ES-I3 (cell line): ENCODE measurements around the gene ZNF785.
"Not testable (repeated sequence)": the region's sequence is repeated elsewhere in the genome, so short reads cannot be mapped to it uniquely, and the experiment has no call there.

Experiments used
- H3K36me3 ChIP-seq: 2 replicates; pipeline ENCODE4 v1.6.1; 2013; ENCODE audit warnings: mild to moderate bottlenecking, low read length, control low read depth, moderate library complexity; ENCODE audit not compliant: insufficient read depth
- H3K4me1 ChIP-seq: 2 replicates; pipeline ENCODE4 v1.6.1; 2013; ENCODE audit warnings: mild to moderate bottlenecking, control low read depth, low read length; ENCODE audit not compliant: insufficient read depth
- H3K9ac ChIP-seq: 2 replicates; pipeline ENCODE4 v1.6.1; 2013; ENCODE audit warnings: low read depth, mild to moderate bottlenecking, low read length, moderate library complexity
- H3K9me3 ChIP-seq: 2 replicates; pipeline ENCODE4 v1.6.1; 2013; ENCODE audit warnings: mild to moderate bottlenecking, low read length, moderate library complexity; ENCODE audit not compliant: control insufficient read depth, insufficient read depth

Gene ZNF785

DNA sequence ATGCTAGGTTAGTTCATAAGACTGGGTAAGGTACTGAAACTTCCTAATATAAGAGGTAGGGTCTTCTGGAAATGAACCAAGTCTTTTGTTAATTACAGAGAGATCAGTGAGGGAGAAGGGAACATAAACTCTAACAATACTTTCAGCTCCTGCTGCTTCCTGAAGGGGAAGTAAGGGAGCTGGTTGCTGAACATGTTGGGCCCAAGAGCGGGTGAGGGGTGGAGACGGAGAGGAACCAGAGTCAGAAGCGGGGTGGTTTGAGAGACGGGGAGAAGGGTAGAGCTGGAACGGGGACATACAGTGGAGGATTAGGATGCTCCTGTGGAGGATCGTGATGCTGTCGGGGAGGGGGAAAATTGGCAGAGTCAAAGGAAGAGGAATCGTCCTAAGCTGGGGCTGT, 39.4 kb downstream of the ZNF785 start:
- Histone ChIP-seq H3K9ac (no peak overlapping the region), H3K4me1 (peaks cover 34% of the 10 kb centered on the region)

DNA sequence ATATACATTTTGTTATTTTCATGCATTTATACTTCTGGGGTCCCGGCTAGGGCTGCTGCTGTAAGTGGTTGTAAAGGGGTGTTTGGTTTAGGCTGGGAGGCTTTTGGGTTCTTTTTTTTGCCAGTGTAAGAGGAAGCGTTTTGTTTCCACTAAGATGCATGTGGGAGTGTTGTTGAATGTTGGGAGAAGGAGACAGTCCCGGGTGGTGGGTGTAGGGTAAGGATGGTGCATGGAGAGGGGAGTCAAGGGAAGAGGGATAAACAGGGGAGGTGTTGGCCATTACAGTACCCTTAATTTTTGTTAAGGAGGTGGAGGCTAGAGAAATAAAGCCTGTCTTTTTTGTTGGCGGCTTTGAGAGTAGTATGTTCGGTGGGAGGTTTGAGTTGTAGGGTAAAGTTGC, 42.4 kb downstream of the ZNF785 start:
- H3K9ac ChIP-seq, result no peak overlapping the region
- no peaks in the 10 kb centered on the region for H3K9me3 ChIP-seq
- peaks cover 24% of the 10 kb centered on the region for H3K4me1 ChIP-seq
- no peaks in the 10 kb centered on the region for H3K36me3 ChIP-seq

More for the DNA sequence above, 39.4 kb downstream of the ZNF785 start:
- no peaks in the 10 kb centered on the region for H3K9me3 ChIP-seq
- H3K36me3 ChIP-seq, result no peaks in the 10 kb centered on the region

- Histone ChIP-seq H3K9ac (peak overlapping the region; percentile 22; the same call in 1 of the 2 replicates), H3K36me3 (no peaks in the 10 kb centered on the region), H3K4me1 (peaks cover 24% of the 10 kb centered on the region), H3K9me3 (no peaks in the 10 kb centered on the region)
Observed at GRCh38 chr16:30541502-30542329, 43.8 kb downstream of the ZNF785 start.

- peaks cover 24% of the 10 kb centered on the region for H3K4me1 ChIP-seq
- H3K36me3 ChIP-seq, H3K9me3 ChIP-seq, H3K9ac ChIP-seq: not testable (repeated sequence)
Observed at GRCh38 chr16:30540916-30541464, 44.5 kb downstream of the ZNF785 start.

DNA sequence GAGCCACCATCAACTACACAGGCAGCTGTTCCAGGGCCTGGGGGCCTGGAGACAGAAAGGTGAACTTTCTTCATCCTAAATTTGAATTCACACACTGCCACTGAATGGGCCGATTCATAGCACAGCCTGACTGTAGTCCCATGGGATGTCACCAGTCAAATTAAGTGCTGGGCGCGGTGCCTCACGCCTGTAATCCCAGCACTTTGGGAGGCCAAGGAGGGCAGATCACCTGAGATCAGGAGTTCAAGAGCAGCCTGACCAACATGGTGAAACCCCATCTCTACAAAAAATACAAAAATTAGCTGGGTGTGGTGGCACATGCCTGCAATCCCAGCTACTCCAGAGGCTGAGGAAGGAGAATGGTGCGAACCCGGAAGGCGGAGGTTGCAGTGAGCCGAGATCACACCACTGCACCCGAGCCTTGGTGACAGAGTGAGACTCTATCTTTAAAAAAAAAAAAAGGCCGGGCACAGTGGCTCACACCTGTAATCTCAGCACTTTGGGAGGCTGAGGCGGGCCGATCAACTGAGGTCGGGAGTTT, 45.4 kb downstream of the ZNF785 start:
- H3K4me1 ChIP-seq, result peaks cover 24% of the 10 kb centered on the region
- not testable (repeated sequence) for H3K36me3 ChIP-seq, H3K9ac ChIP-seq, H3K9me3 ChIP-seq

DNA sequence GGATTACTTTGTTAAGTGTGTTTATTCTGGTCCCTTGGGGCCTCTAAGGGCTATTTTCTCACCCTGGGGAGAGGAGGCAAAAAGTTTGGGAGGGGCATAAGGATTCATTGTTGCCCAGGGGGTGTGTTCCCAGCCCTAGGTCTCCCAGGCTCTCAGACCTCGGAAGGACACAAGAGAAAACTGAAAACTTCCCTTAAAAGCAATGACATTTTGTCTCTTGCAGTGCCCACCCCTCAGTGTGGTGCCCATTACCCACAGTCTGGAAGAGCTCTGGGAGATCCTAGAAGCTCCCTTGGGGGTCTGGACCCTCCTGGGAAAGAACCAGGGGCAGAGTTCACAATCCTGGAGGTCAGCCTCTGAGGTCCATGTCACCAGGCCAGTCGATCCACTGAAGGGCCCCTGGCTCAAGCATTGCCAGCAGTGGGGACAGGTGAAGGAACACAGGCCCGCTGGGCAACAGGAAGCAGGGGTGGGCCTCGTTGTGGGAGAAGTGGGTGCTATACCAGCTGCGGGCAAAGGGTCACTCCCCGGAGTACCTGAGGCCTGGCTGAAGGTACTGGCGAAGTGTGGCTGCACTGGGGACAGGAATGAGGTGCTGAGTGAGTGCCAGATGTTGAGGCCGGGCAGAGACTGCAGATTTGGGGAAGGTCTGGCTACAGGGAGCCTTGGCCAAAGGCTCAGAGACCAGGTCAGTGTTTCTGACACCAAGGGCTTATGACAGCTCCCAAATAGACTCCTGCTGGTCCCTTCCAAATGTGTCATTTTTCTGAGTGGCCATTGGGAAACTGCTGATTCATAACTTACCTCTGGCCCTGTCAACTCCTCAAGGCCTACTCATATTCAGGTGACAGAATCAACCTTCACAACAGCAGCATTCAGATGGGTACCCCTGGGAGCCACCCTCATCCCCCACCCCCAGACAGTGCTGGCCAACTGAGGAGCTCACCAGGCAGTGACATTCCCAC, 46.2 kb downstream of the ZNF785 start:
- no peaks in the 10 kb centered on the region for H3K9me3 ChIP-seq
- no peaks in the 10 kb centered on the region for H3K36me3 ChIP-seq
- no peak overlapping the region for H3K9ac ChIP-seq
- peaks cover 24% of the 10 kb centered on the region for H3K4me1 ChIP-seq

- H3K9ac ChIP-seq, result peak overlapping the region; percentile 90
- H3K4me1 ChIP-seq, H3K36me3 ChIP-seq, H3K9me3 ChIP-seq: not testable (repeated sequence)
Observed at GRCh38 chr16:30536391-30537024, 49.0 kb downstream of the ZNF785 start.

DNA sequence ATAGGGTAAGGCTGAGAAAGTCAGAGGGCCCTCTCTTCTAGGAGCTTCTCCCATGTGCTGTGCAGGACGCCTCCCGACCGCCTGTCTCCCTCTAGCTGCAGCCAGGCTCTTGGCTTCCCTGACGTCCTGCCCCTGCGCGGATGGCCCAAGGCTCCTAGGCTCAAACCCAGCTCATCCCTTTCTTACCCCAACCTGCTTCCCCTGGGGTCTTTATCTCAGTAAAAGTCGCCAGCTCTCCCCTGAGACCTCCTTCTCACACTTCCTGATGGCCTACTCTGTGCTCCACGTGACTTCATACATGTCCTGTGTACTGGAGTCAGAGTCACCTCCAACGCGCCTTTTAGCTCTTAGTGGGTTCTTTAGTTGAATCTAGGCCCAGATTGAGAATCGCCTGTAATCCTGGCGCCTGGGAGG, 49.7 kb downstream of the ZNF785 start:
- Histone ChIP-seq H3K36me3 (0 out of 2 replicates have a peak, but pooled peaks cover 2% of the 10 kb centered on the region), H3K4me1 (no peaks in the 10 kb centered on the region; the same call in 1 of the 2 replicates), H3K9ac (peak overlapping the region; percentile 90), H3K9me3 (no peaks in the 10 kb centered on the region)

GRCh38 chr16:30535106-30535776, 50.3 kb downstream of the ZNF785 start:
- H3K9me3 ChIP-seq, result no peaks in the 10 kb centered on the region
- H3K4me1 ChIP-seq, result no peaks in the 10 kb centered on the region; the same call in 1 of the 2 replicates
- H3K36me3 ChIP-seq, result 0 out of 2 replicates have a peak, but pooled peaks cover 3% of the 10 kb centered on the region
- H3K9ac ChIP-seq, result peak overlapping the region; percentile 90

DNA sequence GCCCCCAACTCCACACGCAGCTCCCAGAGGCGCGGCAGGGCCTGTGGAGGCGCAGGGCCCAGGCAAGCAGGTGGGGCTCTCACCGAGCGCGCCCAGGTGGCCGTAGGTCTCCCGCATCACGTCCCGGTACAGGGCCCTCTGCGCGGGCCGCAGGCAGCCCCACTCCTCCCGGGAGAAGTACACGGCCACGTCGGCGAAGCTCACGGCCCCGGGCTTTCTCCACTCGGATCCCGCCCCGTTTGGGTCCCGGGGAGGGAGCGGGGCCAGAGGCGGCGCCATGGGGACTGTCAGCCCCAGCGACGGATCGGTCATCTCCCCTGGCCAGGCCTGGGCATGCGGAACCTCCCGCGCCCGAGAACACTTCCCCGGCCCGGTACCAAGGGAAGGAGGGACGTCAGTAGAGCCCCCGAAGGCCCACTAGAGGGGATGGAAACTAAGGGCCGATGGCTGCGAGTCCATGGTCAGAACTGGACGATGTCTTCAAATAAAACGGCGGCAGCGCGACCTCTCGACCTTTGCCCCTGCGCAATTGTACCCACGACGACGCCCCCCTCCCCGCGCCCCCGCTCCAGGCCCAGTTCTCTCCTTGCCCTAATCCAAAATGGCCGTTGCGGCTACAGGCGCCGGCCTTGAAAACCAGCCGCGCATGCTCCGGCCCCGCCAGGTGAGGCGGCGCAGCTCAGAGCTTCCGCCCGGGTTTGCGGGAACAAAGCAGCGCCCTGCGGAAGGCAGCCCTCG, 51.0 kb downstream of the ZNF785 start, which contains the start of gene ZNF747:
TSS of gene ZNF747 (minus strand) at position 491 of the 738 bp plus-strand sequence. CDS start at position 312, 179 bp downstream.
- Histone ChIP-seq H3K9ac (peak within 1 kb of the TSS; percentile 90), H3K9me3 (no peaks in the 10 kb centered on the region), H3K36me3 (0 out of 2 replicates have a peak, but pooled peaks cover 3% of the 10 kb centered on the region), H3K4me1 (no peaks in the 10 kb centered on the region; the same call in 1 of the 2 replicates)

DNA sequence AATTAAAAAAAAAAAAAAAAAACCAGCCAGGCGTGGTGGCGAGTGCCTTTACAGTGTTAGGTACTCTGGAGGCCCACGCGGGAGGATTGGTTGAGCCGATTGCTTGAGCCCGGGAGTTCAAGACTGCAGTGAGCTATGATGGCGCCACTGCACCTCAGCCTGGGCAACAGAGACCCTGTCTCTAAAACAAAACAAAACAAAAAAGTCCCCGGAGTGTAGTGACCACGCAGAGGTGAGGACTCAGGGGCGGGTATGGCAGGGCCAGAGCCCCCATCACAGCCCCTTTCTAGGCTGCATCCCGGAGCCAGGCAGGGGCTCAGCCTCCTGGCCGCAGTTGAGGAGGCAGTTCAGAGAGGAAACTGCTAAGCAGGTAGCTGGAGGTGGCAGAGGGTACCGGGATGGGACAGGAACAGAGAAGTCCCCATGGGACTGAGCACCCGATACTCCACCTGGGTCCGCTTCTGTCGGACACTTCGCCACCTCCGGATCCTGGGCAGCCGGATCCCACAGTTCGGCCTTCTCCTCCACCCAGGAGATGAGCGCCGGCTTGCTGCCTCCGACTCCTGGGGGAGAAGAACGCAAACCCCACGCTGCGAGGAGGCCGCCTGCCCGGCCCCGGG, 51.6 kb downstream of the ZNF785 start:
- Histone ChIP-seq H3K9ac (peak overlapping the region; percentile 90), H3K9me3 (no peaks in the 10 kb centered on the region), H3K4me1 (no peaks in the 10 kb centered on the region; the same call in 1 of the 2 replicates)

GRCh38 chr16:30533146-30533522, 52.4 kb downstream of the ZNF785 start:
- Histone ChIP-seq H3K9ac (no peak overlapping the region; the same call in 1 of the 2 replicates), H3K4me1 (no peaks in the 10 kb centered on the region; the same call in 1 of the 2 replicates), H3K36me3 (0 out of 2 replicates have a peak, but pooled peaks cover 3% of the 10 kb centered on the region), H3K9me3 (no peaks in the 10 kb centered on the region)

More for the DNA sequence above, 51.6 kb downstream of the ZNF785 start:
- 0 out of 2 replicates have a peak, but pooled peaks cover 3% of the 10 kb centered on the region for H3K36me3 ChIP-seq
